Stimulated activated CD4-positive, alpha-beta T cell treated with anti-CD3 and anti-CD28 coated beads, Interleukin-12 subunit alpha, Interleukin-12 subunit beta, amount 100 ng/mL, for 48 hours (primary cell): ENCODE results near the gene ABCC1.

Source experiments
- DNase-seq, 3 donors: peaks; one replicate each; pipeline ENCODE4 v3.0.0-alpha.2; 2020; ENCODE audit warnings: low read depth in 2 of 3, low spot score in 1 of 3

Gene ABCC1

DNA sequence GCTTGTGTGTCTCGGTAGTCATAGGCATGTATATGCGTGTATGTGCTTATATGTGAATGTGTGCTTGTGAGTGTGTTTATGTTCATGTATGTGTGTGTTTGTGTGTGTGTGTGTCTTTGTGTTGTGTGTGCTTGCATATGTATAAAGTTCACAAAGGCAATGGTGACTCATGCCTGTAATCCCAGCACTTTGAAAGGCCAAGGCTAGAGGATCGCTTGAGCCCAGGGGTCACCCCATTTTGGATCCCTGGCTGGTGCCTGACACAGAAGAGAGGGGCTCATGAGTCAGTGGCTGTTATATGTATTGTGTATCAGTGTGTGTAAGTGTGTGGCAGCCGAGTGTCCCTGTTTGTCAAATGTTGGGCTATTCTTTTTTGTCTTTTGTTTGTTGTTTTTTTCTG lies 69.3 kb downstream of the ABCC1 start:
- no peak for DNase-seq

DNA sequence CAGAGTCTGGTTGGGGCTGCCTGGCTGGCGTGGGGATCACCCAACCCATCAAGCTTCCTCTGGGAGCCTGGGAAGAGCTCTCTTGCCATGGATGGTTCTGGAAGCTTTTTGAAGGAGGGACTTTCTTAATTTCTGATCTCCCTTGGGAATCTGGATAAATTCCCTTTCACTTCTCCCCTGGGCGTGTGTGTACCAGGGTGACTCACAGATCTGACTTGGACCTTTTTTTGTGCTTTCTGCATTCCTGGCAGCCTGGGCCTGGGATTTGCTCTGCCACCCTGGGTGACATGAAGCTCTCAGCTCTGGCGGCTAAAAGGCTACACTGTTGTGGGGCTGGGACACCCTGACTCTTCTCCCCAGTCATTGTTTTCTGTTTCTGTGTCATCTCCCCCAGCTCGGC lies 70.1 kb downstream of the ABCC1 start:
- DNase-seq, result no peak

- no peak for DNase-seq
Measured at GRCh38 chr16:16020291-16020690, 70.9 kb downstream of the ABCC1 start.

DNA sequence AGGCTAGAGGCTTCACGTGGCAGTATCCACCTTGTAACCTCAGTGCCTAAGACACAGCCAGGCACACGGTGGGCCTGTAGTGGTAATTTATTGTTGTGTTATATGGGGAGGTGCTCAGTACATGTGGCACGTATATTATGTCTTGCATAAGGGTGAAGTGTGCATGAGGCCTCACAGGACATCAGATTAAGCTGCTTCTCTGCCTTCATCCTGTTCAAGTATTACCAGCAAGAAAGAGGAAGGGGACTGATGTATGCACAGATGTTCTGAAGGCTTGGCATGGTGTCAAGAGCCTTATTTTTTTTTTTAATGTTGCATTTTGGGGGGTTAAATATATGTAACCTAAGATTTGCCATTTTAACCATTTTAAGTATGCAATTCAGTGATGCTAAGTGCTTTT lies 71.6 kb downstream of the ABCC1 start:
- no peak for DNase-seq

DNA sequence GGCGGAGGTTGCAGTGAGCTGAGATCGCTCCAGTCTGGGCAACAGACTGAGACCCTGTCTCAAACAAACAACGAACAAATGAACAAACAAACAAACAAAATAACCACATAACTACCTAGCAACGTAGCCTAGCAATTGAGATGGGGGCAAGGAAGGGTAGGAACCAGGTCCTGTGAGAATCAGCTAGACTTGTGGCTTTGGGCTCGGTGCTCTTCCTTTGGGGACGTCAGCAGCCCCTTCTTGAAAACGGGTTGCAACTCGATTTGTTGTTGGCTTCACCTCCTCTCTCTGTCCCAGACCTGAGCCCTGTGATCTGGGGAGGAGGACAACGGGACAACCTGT lies 72.2 kb downstream of the ABCC1 start:
- no peak for DNase-seq

- DNase-seq, result no peak
Measured at GRCh38 chr16:16021988-16022682, 72.7 kb downstream of the ABCC1 start.

DNA sequence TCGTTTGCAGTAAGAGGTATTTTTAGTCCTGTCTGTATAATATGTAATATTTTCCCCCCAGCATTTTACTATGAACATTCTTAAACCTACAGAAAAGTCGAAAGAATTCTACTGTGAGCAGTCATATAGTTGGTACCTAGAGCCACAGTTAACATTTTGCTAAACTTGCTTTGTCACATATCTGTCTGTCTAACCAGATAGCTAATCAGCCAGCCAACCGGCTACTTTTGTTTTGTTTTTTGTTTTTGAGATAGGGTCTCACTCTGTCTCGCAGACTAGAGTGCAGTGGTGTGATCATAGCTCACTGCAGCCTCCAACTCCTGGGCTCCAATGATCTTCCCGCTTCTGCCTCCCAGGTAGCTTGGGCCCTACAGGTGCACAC lies 73.3 kb downstream of the ABCC1 start:
- no peak for DNase-seq

GRCh38 chr16:16025214-16025968 lies 76.0 kb downstream of the ABCC1 start:
- peak; percentile 28 to 59 (median 42) for DNase-seq

DNA sequence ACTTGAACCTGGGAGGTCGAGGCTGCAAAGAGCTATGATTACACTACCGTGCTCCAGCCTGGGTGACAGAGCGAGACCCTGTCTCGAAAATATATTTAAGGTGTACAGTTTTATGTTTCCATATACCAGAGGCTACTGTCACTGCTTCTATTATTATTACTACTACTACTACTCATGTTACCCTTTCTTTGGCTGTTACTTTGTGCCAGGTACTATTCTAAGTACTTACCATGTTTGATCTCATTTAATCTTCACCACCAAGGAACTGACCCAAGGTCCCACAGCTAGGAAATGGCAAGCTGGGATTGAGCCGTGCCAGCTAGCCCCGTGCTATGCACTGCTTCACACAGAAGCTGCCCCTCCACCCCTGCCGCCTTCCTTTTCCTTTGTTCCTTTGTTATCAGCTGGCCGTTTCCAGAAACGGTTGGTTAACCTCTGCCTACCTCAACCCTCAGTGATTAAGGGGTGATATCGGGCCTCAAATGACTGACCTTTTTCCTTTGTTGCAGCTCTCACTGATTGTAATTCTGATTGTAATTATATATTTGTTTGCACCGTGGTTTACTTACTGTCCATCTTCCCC lies 78.4 kb downstream of the ABCC1 start:
- no peak for DNase-seq

DNA sequence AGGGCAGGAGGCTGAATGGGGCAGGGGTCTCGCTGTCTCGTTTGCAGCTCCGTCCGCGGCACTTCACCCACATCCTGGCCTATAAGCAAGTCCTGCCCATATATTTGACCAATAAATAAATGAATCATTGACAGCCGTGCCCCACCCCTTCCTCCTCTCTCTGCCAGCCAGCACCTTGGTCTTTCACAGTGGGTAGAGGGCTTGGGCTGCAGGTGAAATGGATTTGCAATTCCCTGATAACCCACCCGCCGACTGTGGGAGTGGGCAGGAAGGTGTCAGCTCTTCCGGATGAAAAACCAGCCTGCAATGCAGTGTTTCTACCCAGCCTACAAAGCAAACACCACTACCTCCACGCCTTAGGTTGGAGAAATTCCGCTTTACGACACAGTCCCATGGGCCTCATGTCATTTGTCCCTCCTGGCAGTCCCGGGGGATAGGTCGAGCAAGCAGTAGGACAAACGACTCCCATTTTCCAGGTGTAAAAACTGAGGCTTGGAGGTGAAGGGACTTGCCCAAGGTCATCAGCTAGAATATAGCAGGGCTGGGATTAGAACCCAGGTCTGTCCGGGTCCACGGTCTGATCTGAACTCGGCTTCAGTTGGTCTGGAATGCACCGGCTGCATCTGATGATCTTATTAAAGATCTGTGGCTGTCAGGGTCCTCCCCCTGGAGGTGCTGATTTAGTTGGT lies 79.0 kb downstream of the ABCC1 start:
- DNase-seq, result no peak

GRCh38 chr16:16029431-16030011 lies 80.1 kb downstream of the ABCC1 start:
- no peak for DNase-seq

DNA sequence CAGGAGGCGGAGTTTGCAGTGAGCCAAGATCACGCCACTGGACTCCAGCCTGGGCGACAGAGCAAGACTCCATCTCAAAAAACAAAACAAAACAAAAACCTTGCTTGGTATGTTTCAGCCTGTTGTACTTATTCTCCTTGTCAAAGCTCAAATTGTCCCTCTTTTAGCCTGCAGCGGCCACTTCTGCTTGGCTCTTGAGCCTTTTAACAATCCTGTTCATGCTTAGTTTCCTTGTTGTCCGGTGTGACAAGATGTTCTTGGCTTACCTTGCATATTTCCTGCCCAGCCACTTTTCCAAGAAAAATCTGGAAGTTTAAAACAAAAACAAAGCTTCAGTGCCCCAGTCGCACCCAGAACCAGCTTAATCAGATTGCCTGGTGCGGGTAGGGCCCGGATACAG lies 81.0 kb downstream of the ABCC1 start:
- no peak for DNase-seq

DNA sequence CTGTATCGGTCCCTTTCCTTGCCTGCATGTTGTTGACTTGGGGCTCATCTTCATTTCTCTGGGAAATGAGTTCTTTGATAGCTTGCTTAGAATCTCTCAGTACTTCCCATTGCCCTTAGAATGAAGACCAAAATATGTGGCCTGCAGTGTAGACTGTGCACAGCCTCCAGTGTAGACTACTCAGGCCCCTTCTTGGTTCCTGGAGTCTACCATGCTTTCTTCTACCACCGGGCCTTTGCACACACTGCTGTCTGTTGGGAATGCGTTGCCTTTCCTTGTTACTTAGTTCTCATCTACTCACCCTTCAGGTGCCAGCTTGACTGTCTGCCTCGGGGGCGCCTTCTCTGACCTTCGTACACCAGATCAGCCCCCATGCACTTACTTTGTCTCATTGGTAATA lies 82.0 kb downstream of the ABCC1 start:
- DNase-seq, result no peak

DNA sequence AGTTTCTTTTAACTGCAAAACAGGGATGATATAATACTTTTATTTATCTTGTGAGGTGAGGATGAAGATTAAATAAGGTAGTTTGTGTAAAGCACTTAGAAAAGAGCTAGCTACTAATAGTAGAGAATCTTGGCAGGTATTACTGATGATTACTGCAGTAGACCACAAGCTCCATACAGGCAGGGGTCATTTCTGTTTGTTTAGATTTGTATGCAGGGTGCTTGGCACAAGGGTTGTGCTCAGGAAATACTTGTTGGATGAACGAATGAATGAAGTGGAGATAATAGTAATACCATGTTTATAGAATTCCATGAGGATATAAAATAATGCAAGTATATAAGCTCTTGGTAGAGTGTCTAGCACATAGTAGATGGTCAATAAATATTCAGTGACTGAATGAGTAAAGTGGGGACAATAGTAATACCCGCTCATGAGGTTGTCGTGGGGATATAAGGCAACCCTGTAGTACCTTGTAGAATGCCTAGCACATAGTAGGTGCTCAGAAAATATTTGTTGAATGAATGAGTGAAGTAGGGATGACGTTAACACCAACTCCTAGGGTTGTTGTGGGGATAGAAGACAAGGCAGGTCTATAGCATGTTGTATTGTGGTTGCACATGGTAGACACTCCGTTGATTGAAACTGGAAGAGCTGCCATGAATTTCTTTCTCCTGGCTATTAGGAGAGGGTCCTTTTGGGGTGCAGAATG lies 83.0 kb downstream of the ABCC1 start:
- no peak for DNase-seq

DNA sequence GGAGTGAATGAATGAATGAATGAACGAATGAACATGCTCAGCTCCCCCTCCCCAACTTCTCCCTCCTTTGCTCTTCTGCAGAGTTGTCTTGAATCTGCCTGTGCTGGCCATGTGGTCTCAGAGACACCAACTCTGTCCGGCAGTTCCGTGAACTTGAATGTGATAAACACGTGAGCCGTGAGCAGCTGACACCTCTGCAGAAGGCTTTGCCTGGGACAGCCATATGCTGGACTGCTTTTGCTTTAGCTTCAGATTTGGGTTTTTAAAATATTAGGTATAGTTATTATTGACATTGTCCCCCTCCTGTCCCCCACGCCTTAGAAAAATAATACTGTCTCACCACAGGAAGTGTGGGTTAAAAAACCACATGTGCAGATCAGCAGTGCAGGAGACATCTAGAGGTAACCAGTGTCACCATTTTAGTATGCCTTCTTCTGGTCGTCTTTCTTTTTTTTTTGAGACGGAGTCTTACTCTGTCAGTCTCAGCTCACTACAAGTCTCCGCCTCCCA lies 83.8 kb downstream of the ABCC1 start:
- DNase-seq, result no peak

- DNase-seq, result no peak
Measured at GRCh38 chr16:16036359-16036792, 87.0 kb downstream of the ABCC1 start.

DNA sequence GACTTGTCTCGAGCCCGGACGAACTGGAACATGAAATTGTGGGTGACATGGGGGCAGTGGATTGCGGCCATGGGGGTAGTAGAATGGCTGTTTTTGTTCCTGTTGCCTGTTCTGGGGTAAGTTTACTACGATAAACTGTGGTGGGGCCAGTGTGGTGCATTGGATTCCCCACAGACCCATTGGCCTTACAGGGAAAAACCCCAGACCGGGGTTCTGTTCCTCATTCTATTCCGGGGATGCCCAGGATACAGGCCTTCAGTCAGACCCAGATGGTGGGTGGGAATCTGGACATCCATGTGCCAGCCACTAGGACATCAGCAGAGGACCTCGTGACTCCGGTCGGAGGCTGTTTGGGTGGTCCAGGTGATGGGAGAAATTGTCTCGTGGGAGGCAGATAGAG lies 88.1 kb downstream of the ABCC1 start:
- no peak for DNase-seq

DNA sequence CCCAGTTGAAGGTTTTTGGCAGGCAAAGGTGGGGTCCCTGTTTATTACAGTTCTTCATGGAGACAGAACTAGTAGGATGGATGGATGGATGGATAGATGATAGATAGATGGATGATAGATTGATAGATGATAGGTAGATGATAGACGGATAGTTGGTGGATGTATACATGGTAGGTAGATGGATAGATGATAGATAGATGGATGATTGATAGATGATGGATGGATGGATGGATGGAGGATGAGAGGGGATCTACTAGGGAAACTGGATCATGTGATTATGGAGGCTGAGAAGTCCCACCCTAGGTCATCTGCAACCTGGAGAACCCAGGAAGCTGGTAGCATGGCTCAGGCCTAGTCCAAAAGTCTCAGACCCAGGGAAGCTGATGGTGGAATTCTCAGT lies 88.6 kb downstream of the ABCC1 start:
- DNase-seq, result no peak

DNA sequence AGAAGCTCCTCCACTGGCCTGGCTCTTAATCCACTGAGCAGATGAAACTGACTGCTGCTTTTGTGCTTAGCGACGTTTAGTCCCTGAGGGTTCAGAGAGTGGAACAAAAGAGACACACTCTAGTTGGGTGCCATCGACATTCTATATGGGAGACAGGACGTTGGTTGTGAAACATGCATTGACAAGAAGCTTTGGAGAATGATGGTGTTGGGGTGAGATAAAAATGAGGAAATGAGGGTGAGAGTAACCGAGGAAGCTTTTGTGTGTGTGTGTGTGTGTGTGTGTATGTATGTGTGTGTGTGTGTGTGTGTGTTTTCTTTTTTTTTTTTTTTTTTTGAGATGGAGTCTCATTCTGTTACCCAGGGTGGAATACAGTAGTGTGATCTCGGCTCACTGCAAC lies 89.5 kb downstream of the ABCC1 start:
- no peak for DNase-seq

DNA sequence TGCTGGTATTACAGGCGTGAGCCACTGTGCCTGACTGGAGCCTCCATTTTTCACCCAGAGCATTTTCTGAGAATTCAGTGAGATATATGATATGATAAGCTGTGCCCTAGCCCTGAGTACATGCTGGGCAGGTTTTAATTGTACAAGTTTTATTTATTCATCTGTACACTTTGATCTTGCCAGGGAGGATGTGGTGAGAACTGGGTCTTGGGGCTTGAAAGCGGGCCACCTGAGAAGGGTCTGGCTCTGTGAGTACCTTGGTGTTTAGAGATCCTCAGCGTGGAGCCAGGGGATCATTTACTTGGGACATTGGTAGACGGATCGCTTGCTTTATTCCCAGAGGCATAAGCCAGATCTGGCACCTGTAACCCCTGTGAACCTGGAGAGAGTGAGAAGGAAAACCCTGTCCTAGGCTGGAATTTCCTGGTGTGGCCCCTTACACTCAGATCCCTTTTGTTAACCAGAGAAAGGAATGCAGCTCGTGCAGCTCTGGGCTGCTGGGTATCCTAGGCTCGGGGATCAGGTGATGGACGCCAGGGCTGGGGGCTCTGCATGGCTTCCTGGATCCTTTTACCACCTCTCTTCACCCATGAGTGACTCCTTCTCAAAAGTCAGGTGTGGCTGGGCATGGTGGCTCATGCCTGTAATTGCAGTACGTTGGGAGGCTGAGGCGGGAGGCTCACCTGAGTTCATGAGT lies 91.9 kb downstream of the ABCC1 start:
- no peak for DNase-seq
